Lower leg skin (tissue), 3 donors: ENCODE data around the gene MICAL2.

Source experiments
- CTCF ChIP-seq, 3 donors: fragments of 450-650 bp; IDR thresholded peaks; one replicate each; pipeline ENCODE4 v1.5.1; 2016; ENCODE audit warnings: antibody characterized with exemption in 3 of 3, mild to moderate bottlenecking in 3 of 3, moderate library complexity in 2 of 3
- POLR2A ChIP-seq, 2 donors: fragments of 450-650 bp; IDR thresholded peaks; one replicate each; pipeline ENCODE4 v1.6.1; 2016 to 2017; ENCODE audit warnings: antibody characterized with exemption in 2 of 2, mild to moderate bottlenecking in 1 of 2, moderate library complexity in 1 of 2

- no peak for TF ChIP-seq POLR2A (IDR thresholded peaks at IDR 0.05)
- TF ChIP-seq CTCF (IDR thresholded peaks at IDR 0.05): no peak
These were observed 42.5 kb upstream of the MICAL2 start for GRCh38 chr11:12067796-12068357.
